ENCODE measurements around the gene FIGNL1.
"Not testable (repeated sequence)": the region's sequence is repeated elsewhere in the genome, so short reads cannot be mapped to it uniquely, and the experiment has no call there.

Gene FIGNL1

DNA sequence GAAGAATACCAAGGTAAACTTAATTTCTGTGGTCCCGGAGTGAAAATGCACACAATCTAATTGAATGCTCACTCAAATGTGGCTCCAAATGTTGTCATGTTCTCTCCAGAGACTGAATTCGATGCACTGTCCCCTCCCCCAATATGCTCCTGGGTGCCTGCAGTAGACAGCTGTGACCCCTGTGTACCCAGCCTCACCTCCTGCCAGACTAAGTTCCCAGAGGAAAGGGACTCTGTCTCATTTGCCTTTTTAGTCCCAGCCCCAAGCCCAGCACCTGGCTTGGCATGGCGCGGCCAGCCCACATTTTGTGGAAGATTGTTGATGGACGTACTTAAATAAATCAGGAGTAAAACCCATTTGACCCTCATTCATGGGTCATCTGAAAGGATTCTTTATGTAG lies 21.8 kb upstream of the FIGNL1 start:
- 86 to 97% methylated on average over 2 to 5 of the region's 5 CpGs for WGBS, 2 experiments (ENCODE audit: insufficient coverage in 2 of 2)

DNA sequence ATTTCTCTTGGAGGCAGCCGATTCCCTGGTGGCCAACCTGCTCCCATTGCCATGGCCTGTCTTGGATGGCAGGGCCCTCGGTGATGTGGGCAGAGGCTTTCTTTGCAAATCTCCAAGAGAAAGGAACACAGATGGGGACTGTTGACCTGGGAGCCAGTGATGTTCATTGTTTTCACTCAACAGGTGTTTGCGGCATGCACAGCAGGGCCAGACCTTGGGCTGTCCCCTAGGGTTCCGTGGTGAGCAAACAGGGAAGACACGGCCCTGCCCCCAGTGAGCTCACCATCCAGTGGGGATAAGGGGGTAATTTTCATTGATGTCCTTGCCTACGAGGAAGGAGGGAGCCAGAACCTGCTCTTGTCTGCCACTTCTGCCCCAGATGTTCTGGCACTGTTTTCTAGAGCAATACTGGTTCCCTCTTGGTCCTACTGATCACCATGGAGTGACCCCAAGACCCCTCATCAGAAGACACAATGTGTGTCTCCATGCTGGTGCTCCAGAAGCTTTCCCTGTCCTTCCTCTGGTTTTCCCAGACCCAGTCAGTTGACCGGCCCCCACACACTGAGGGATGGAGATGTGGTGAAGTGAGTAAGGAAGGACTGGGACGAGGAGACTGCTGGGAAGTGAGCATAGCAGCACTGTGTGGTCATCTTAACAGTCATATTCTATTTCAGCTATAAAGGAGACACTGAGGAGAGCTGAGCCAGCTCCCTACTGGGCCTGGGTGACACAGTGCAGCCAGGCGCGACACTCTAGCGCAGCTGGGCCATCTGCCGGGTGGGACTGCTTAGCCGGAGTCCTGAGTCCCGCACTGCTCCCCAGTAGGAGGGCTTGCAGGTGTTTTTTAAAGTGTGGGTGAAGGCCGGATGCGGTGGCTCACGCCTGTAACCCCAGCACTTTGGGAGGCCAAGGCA lies 20.4 kb upstream of the FIGNL1 start:
- Histone ChIP-seq H3K36me3 (ENCODE audit: control insufficient read depth, insufficient read depth, low read length) (no peaks in the 10 kb centered on the region), H3K4me3 (ENCODE audit: extremely low read depth, insufficient read depth, low read length, poor library complexity, severe bottlenecking) (no peak overlapping the region), H3K27ac (ENCODE audit: low read depth, low read length, severe bottlenecking) (no peak overlapping the region), H3K9me3 (ENCODE audit: control insufficient read depth, low read length) (no peaks in the 10 kb centered on the region), H3K4me1 (ENCODE audit: control insufficient read depth, insufficient read depth, low read length, poor library complexity, severe bottlenecking) (no peaks in the 10 kb centered on the region)
- WGBS, 2 experiments (ENCODE audit: insufficient coverage in 2 of 2), result 93 to 97% methylated on average over 12 to 13 of the region's 17 CpGs

More for the DNA sequence above, 21.8 kb upstream of the FIGNL1 start:
- H3K9me3 ChIP-seq (ENCODE audit: control insufficient read depth, low read length), result no peaks in the 10 kb centered on the region
- H3K4me3 ChIP-seq (ENCODE audit: extremely low read depth, insufficient read depth, low read length, poor library complexity, severe bottlenecking), result no peak overlapping the region
- H3K27ac ChIP-seq (ENCODE audit: low read depth, low read length, severe bottlenecking), result no peak overlapping the region
- H3K4me1 ChIP-seq (ENCODE audit: control insufficient read depth, insufficient read depth, low read length, poor library complexity, severe bottlenecking), result no peaks in the 10 kb centered on the region
- H3K36me3 ChIP-seq (ENCODE audit: control insufficient read depth, insufficient read depth, low read length), result no peaks in the 10 kb centered on the region

DNA sequence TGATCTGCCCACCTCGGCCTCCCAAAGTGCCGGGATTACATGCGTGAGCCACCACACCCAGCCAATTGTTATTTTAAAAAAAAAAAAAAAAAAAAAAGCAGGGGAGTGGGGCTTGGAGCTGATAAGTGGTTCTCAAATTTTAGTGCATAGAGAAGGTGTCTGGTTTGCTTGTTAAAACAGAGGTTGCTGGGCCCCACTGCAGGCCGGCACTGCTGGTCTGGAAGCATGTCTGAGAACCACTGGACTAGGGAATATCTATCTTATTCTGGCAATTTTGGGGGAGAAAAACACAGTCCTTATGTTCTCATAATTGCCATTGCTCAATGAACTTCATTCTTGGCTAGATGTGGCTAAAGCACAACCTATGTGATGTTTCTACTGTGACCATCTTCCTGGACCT lies 19.0 kb upstream of the FIGNL1 start:
- H3K27ac ChIP-seq (ENCODE audit: low read depth, low read length, severe bottlenecking), result no peak overlapping the region
- WGBS, 2 experiments (ENCODE audit: insufficient coverage in 2 of 2), result 100% methylated on average over 1 of the region's 4 CpGs
- no peak overlapping the region for H3K4me3 ChIP-seq (ENCODE audit: extremely low read depth, insufficient read depth, low read length, poor library complexity, severe bottlenecking)
- no peaks in the 10 kb centered on the region for H3K9me3 ChIP-seq (ENCODE audit: control insufficient read depth, low read length)
- H3K36me3 ChIP-seq (ENCODE audit: control insufficient read depth, insufficient read depth, low read length), result no peaks in the 10 kb centered on the region
- H3K4me1 ChIP-seq (ENCODE audit: control insufficient read depth, insufficient read depth, low read length, poor library complexity, severe bottlenecking), result no peaks in the 10 kb centered on the region

DNA sequence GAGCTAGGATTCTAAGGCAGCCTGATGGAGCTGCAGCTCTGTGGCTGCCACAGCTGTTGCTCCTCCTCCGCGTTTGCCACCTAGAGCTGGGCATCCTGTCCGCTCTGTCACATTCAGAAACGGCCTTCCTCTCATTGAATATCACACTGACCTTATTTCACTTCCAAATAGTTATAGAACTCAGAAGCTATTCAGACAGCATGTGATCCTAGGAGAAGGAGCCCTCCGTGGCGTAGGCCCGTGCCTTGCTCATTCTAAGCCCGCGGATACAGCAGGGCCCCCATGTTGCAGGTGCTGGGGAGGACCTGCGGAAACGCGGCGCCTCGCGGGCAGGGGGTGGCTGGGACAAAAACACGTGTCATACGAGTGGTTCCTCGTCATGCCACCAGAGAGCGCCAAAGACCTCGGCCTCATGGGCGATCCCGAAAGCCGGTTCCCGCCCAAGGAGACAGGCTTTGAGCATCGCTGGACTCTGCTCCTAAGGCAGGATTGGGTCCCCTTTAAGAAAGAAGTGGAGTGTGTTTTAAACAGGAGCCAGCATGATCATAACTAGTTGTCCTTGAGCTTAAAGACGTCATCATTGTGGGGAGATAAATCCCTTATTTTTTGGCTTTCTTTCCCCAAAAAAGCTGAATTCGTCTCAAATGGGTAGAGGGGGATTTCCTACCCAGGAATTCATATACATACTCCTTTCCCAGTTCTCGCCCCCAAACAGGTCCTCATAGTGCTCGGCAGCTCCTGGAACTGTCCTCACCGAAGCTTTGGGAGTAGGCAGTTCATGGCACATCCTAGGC lies 17.9 kb upstream of the FIGNL1 start:
- WGBS, 2 experiments (ENCODE audit: insufficient coverage in 2 of 2), result 11 to 16% methylated on average over 25 to 26 of the region's 30 CpGs
- Histone ChIP-seq H3K4me1 (ENCODE audit: control insufficient read depth, insufficient read depth, low read length, poor library complexity, severe bottlenecking) (no peaks in the 10 kb centered on the region), H3K4me3 (ENCODE audit: extremely low read depth, insufficient read depth, low read length, poor library complexity, severe bottlenecking) (no peak overlapping the region), H3K36me3 (ENCODE audit: control insufficient read depth, insufficient read depth, low read length) (no peaks in the 10 kb centered on the region), H3K27ac (ENCODE audit: low read depth, low read length, severe bottlenecking) (no peak overlapping the region), H3K9me3 (ENCODE audit: control insufficient read depth, low read length) (no peaks in the 10 kb centered on the region)

DNA sequence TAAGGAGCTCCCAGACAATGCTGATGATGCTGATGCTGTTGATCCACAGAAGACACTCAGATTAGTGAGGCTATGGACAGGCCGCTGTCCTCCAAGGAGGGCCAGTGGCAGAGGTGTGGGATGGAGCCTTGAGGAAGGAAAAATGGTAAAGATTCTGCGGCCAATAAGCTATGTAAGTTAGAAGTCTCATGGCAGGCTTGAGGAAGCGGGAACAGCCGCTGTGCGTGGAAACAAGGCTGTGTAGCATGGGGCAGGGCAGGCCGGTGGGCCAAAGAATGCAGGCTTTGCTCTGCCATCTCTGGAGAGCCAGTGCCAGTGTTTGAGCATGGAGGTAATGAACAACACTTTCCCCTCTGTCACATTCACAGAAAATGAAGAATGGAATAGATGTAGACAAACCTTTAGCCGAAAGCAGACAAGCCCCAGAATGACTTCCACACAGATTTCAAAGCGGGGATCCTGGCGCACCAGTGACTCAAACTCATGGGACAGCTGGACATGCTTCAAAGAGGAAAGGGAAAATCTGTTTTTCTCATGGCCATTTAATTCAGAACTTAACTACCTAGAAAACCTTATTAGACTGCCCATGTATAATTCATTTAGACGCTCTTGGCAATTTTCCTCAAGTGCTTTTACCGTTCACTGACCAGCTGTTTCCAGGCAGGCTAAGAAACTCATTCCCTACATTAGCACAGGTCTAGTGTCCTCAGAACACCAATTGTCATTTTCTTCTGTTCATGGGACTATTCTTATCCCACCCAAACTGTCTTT lies 16.9 kb upstream of the FIGNL1 start:
- WGBS, 2 experiments (ENCODE audit: insufficient coverage in 2 of 2), result 93 to 95% methylated on average over 10 of the region's 11 CpGs
- Histone ChIP-seq H3K4me3 (ENCODE audit: extremely low read depth, insufficient read depth, low read length, poor library complexity, severe bottlenecking) (no peak overlapping the region), H3K4me1 (ENCODE audit: control insufficient read depth, insufficient read depth, low read length, poor library complexity, severe bottlenecking) (no peaks in the 10 kb centered on the region), H3K36me3 (ENCODE audit: control insufficient read depth, insufficient read depth, low read length) (no peaks in the 10 kb centered on the region), H3K9me3 (ENCODE audit: control insufficient read depth, low read length) (no peaks in the 10 kb centered on the region), H3K27ac (ENCODE audit: low read depth, low read length, severe bottlenecking) (no peak overlapping the region)

DNA sequence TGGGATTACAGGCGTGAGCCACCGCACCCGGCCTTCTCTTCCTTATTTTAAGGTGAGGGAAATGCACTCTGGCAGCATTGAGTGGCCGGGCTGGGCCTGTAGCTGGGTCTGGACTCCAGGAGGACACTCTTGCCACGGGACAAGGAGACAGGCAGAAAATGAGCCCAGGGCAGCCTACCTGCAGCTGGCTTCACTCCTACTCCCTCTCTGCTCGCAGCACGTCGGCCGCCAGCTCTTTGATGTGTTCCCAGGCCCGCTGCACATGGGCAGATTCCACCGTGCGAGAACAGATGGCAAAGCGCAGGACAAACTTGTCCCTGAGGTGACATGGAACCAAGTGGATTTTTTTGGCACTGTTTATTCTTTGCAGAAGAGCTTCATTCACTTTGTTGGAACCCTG lies 12.9 kb upstream of the FIGNL1 start:
- 92 to 95% methylated on average over 9 to 13 of the region's 13 CpGs for WGBS, 2 experiments (ENCODE audit: insufficient coverage in 2 of 2)
- Histone ChIP-seq H3K9me3 (ENCODE audit: control insufficient read depth, low read length) (no peaks in the 10 kb centered on the region), H3K27ac (ENCODE audit: low read depth, low read length, severe bottlenecking) (no peak overlapping the region), H3K4me1 (ENCODE audit: control insufficient read depth, insufficient read depth, low read length, poor library complexity, severe bottlenecking) (no peaks in the 10 kb centered on the region), H3K36me3 (ENCODE audit: control insufficient read depth, insufficient read depth, low read length) (no peaks in the 10 kb centered on the region), H3K4me3 (ENCODE audit: extremely low read depth, insufficient read depth, low read length, poor library complexity, severe bottlenecking) (no peak overlapping the region)

DNA sequence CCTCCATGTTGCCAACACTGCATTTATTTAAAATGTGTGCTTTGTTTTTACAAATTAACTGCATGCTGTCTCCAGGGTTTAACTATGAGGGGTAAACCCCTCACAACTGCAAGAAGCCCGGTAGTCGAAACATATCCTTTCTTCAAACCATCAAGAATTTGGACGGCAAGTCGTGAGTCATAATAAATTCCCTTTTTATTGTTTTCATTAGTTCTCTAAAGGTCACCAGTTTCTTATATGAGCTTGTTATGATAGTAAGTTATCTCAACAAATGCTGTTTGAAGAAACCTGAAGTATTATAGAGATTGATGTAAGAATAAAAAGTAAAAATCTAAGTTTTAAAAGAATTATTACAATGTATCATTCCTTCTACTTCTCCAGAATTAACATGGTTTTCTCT lies 12.2 kb upstream of the FIGNL1 start:
- Histone ChIP-seq H3K4me1 (ENCODE audit: control insufficient read depth, insufficient read depth, low read length, poor library complexity, severe bottlenecking) (no peaks in the 10 kb centered on the region), H3K36me3 (ENCODE audit: control insufficient read depth, insufficient read depth, low read length) (no peaks in the 10 kb centered on the region), H3K27ac (ENCODE audit: low read depth, low read length, severe bottlenecking) (no peak overlapping the region), H3K9me3 (ENCODE audit: control insufficient read depth, low read length) (no peaks in the 10 kb centered on the region), H3K4me3 (ENCODE audit: extremely low read depth, insufficient read depth, low read length, poor library complexity, severe bottlenecking) (no peak overlapping the region)
- WGBS, 2 experiments (ENCODE audit: insufficient coverage in 2 of 2), result 100% methylated on average over 2 of the region's 4 CpGs; no CpG with 5 or more reads in 1 of the 2 experiments

DNA sequence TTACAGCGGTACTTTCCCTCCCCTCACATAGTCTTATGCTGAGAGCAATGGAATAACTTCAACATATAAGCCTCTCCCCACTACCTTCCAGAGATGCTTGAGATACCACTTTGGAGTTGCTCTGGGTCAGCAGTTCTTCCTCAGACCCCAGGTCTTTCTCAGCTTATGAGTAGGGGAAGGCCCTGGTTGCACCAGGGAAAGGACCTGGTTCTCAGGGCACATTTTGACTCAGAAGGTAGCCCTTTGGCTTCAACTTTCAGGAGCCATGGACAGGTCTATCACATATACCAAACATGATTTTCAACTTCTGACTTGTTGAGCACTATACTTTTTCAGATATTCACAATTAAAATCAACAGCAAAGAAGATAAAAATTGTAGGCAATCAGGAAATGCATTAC lies 11.5 kb upstream of the FIGNL1 start:
- Histone ChIP-seq H3K9me3 (ENCODE audit: control insufficient read depth, low read length) (no peaks in the 10 kb centered on the region), H3K36me3 (ENCODE audit: control insufficient read depth, insufficient read depth, low read length) (no peaks in the 10 kb centered on the region), H3K4me3 (ENCODE audit: extremely low read depth, insufficient read depth, low read length, poor library complexity, severe bottlenecking) (no peak overlapping the region), H3K4me1 (ENCODE audit: control insufficient read depth, insufficient read depth, low read length, poor library complexity, severe bottlenecking) (no peaks in the 10 kb centered on the region), H3K27ac (ENCODE audit: low read depth, low read length, severe bottlenecking) (no peak overlapping the region)
- whole genome bisulfite sequencing, 2 experiments (ENCODE audit: insufficient coverage in 2 of 2), result 100% methylated on average over 1 of the region's 1 CpG; no CpG with 5 or more reads in 1 of the 2 experiments

DNA sequence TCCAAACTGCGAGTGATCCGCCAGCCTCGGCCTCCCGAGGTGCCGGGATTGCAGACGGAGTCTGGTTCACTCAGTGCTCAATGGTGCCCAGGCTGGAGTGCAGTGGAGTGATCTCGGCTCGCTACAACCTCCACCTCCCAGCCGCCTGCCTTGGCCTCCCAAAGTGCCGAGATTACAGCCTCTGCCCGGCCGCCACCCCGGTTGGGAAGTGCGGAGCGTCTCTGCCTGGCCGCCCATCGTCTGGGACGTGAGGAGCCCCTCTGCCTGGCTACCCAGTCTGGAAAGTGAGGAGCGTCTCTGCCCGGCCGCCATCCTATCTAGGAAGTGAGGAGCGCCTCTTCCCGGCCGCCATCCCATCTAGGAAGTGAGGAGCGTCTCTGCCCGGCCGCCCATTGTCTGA lies 9.0 kb upstream of the FIGNL1 start:
- not testable (repeated sequence) for H3K9me3 ChIP-seq (ENCODE audit: control insufficient read depth, low read length); H3K27ac ChIP-seq (ENCODE audit: low read depth, low read length, severe bottlenecking); H3K4me1 ChIP-seq (ENCODE audit: control insufficient read depth, insufficient read depth, low read length, poor library complexity, severe bottlenecking); H3K4me3 ChIP-seq (ENCODE audit: extremely low read depth, insufficient read depth, low read length, poor library complexity, severe bottlenecking); H3K36me3 ChIP-seq (ENCODE audit: control insufficient read depth, insufficient read depth, low read length)
- WGBS, 2 experiments (ENCODE audit: insufficient coverage in 2 of 2), result 93 to 97% methylated on average over 6 to 14 of the region's 27 CpGs

DNA sequence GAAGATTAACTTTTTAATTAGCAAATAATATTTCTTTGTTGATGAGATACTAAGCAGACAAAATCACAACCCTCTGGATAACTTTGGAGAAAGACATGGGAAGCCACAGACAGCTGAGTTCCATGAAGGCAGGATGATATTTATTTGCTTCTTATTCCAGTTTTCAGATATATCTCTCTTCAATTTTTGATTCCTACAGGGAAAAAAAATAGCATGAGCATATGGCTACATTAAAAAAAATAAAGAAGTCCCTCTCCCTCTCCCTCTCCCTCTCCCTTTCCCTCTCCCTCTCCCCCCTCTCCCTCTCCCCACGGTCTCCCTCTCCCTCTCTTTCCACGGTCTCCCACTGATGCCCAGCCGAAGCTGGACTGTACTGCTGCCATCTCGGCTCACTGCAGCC lies 8.5 kb upstream of the FIGNL1 start:
- WGBS, 2 experiments (ENCODE audit: insufficient coverage in 2 of 2), result no CpG with 5 or more reads among the region's 4 CpGs
- H3K9me3 ChIP-seq (ENCODE audit: control insufficient read depth, low read length); H3K27ac ChIP-seq (ENCODE audit: low read depth, low read length, severe bottlenecking); H3K4me1 ChIP-seq (ENCODE audit: control insufficient read depth, insufficient read depth, low read length, poor library complexity, severe bottlenecking); H3K36me3 ChIP-seq (ENCODE audit: control insufficient read depth, insufficient read depth, low read length); H3K4me3 ChIP-seq (ENCODE audit: extremely low read depth, insufficient read depth, low read length, poor library complexity, severe bottlenecking): not testable (repeated sequence)
